Kidney epithelial cell (primary cell): ENCODE measurements around the gene TYRO3. TPM values are rescaled to one million over a fixed set of nuclear protein-coding genes. Genes with fewer than 3 reads are reported as not detected.

Experiments used
- DNase-seq: peaks from one replicate; pipeline ENCODE4 v3.0.0-alpha.2; 2010; ENCODE audit warnings: low read depth
- H3K27me3 ChIP-seq: 2 replicates; pipeline ENCODE4 v1.6.0; 2011; ENCODE audit warnings: low read length; ENCODE audit not compliant: control insufficient read depth, insufficient read depth
- H3K36me3 ChIP-seq: 2 replicates; pipeline ENCODE4 v1.5.1; 2011; ENCODE audit warnings: low read length; ENCODE audit not compliant: control insufficient read depth, insufficient read depth
- H3K4me3 ChIP-seq: 2 replicates; pipeline ENCODE4 v1.5.1; 2011; ENCODE audit warnings: low read depth, mild to moderate bottlenecking, control low read depth, low read length
- total RNA-seq: library from RNA; depleted of rRNA; stranded (reverse); fragments of >200 nt; gene quantifications from 2 replicates; pipeline ENCODE4 v1.2.3, GENCODE V29; 2015
- TF ChIP-seq, protein P1 (sequence below): IDR thresholded peaks from 2 replicates; pipeline ENCODE4 v1.5.1; 2011; ENCODE audit warnings: mild to moderate bottlenecking, moderate library complexity, low read length, control low read depth, inconsistent platforms; ENCODE audit not compliant: insufficient read depth, poor library complexity, severe bottlenecking

Gene TYRO3
- total RNA-seq, 1 donor from 2014 or later: 5.2 TPM

DNA sequence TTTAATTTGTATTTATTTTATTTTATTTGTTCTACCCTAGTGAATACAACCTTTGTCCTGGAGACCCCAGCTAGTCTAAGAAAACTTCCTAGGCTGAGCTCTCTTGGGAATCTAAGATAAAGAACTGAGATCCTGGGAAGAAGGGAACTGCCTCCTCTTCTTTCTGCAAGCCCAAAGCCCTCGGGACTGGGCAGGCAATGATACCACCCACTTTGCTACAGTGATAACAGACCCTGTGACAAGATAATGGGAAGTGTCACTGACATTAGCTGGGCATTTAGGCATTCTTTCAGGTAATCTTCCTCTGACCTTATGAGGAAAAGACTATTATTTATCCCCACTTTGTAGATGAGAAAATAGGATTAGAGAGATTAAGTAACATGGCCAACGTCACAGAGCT, 15.1 kb downstream of the TYRO3 start:
- TF ChIP-seq, protein P1, sequence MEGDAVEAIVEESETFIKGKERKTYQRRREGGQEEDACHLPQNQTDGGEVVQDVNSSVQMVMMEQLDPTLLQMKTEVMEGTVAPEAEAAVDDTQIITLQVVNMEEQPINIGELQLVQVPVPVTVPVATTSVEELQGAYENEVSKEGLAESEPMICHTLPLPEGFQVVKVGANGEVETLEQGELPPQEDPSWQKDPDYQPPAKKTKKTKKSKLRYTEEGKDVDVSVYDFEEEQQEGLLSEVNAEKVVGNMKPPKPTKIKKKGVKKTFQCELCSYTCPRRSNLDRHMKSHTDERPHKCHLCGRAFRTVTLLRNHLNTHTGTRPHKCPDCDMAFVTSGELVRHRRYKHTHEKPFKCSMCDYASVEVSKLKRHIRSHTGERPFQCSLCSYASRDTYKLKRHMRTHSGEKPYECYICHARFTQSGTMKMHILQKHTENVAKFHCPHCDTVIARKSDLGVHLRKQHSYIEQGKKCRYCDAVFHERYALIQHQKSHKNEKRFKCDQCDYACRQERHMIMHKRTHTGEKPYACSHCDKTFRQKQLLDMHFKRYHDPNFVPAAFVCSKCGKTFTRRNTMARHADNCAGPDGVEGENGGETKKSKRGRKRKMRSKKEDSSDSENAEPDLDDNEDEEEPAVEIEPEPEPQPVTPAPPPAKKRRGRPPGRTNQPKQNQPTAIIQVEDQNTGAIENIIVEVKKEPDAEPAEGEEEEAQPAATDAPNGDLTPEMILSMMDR: no peak
- Histone ChIP-seq H3K4me3 (no peak overlapping the region), H3K27me3 (no peaks in the 10 kb centered on the region), H3K36me3 (no peaks in the 10 kb centered on the region)
- DNase-seq: no peak

DNA sequence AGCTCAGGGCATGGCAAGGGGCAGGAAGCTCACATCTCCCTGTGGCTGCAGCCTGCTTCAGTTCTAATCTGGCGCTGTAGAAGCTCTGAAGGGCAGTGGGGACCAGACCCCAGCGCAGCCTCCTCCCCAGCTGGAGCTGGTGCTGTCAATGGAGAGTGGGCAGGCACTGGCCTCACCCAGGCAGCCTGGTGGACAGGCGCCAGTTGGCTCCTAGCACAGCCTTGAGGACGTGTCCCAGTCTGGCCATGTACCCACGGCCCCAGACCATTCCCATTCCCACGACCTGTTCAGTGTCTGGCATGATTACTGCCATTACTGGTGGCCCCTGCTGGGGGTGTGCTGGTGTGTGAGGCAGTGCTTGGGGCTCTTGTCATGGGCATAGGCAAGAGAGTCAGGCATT, 16.3 kb downstream of the TYRO3 start:
- DNase-seq: no peak
- TF ChIP-seq, protein P1: no peak
- H3K36me3 ChIP-seq: no peaks in the 10 kb centered on the region

DNA sequence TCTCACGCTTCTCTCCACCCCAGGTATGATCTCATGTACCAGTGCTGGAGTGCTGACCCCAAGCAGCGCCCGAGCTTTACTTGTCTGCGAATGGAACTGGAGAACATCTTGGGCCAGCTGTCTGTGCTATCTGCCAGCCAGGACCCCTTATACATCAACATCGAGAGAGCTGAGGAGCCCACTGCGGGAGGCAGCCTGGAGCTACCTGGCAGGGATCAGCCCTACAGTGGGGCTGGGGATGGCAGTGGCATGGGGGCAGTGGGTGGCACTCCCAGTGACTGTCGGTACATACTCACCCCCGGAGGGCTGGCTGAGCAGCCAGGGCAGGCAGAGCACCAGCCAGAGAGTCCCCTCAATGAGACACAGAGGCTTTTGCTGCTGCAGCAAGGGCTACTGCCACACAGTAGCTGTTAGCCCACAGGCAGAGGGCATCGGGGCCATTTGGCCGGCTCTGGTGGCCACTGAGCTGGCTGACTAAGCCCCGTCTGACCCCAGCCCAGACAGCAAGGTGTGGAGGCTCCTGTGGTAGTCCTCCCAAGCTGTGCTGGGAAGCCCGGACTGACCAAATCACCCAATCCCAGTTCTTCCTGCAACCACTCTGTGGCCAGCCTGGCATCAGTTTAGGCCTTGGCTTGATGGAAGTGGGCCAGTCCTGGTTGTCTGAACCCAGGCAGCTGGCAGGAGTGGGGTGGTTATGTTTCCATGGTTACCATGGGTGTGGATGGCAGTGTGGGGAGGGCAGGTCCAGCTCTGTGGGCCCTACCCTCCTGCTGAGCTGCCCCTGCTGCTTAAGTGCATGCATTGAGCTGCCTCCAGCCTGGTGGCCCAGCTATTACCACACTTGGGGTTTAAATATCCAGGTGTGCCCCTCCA, 19.1 kb downstream of the TYRO3 start:
- H3K36me3 ChIP-seq: no peaks in the 10 kb centered on the region
- no peaks in the 10 kb centered on the region for H3K27me3 ChIP-seq
- TF ChIP-seq, protein P1: no peak
- DNase-seq: no peak
- no peak overlapping the region for H3K4me3 ChIP-seq

More for the DNA sequence above, 16.3 kb downstream of the TYRO3 start:
- no peaks in the 10 kb centered on the region for H3K27me3 ChIP-seq
- H3K4me3 ChIP-seq: no peak overlapping the region

- no peak for DNase-seq
- H3K4me3 ChIP-seq: no peak overlapping the region
- TF ChIP-seq, protein P1: no peak
- no peaks in the 10 kb centered on the region for H3K27me3 ChIP-seq
- H3K36me3 ChIP-seq: no peaks in the 10 kb centered on the region
Measured at GRCh38 chr15:41578736-41579383, 19.8 kb downstream of the TYRO3 start.

DNA sequence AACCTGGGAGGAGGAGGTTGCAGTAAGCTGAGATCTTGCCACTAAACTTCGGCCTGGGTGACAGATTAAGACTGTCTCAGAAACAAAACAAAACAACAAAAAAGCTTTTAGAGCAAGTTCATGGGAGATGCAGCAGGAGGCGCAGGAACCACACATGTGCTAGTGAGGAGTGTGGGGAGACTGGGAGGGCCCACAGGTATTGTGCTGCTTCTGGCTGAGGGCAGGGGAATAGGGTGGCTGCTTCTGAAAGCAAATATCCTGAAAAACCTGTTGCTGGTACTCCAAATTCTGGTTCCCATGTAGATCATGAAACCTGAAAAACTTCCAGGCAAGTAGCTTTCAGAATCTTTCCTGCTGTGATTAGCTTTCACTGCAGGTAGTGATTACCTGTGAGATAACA, 22.1 kb downstream of the TYRO3 start:
- no peak for DNase-seq
- H3K4me3 ChIP-seq: no peak overlapping the region
- TF ChIP-seq, protein P1: peak; percentile 46

GRCh38 chr15:41583795-41584194, 24.8 kb downstream of the TYRO3 start:
- H3K36me3 ChIP-seq: no peaks in the 10 kb centered on the region
- H3K4me3 ChIP-seq: no peak overlapping the region
- DNase-seq: no peak
- TF ChIP-seq, protein P1: no peak
- H3K27me3 ChIP-seq: no peaks in the 10 kb centered on the region

More for the DNA sequence above, 22.1 kb downstream of the TYRO3 start:
- Histone ChIP-seq H3K36me3 (no peaks in the 10 kb centered on the region), H3K27me3 (no peaks in the 10 kb centered on the region)
